Kidney (tissue), 14 donors: ENCODE measurements around the gene IFNA8. TPM values are rescaled to one million over a fixed set of nuclear protein-coding genes. Genes with fewer than 3 reads are reported as not detected.

Source experiments
- DNase-seq, 5 donors: peaks; one replicate each; pipeline ENCODE4 v3.0.0-alpha.2; 2013 to 2020
- FAIRE-seq: peaks from 2 replicates; lab custom pipeline; 2012; peaks lifted over from hg19 to GRCh38; lab: Jason Lieb, UNC
- H3K27ac ChIP-seq, 2 donors: one replicate each; pipeline ENCODE4 v1.7.0; 2013; ENCODE audit warnings: low read depth in 2 of 2, low read length in 2 of 2, inconsistent platforms in 1 of 2
- H3K27me3 ChIP-seq: one replicate; pipeline ENCODE4 v1.7.1; 2013; ENCODE audit warnings: low read length, inconsistent platforms; ENCODE audit not compliant: control insufficient read depth, insufficient read depth
- H3K36me3 ChIP-seq, 3 donors: one replicate each; pipeline versions ENCODE4 v1.7.0 to v1.7.1; 2013; ENCODE audit warnings: low read length in 3 of 3, control low read depth in 1 of 3, inconsistent platforms in 1 of 3; ENCODE audit not compliant: insufficient read depth in 3 of 3, control insufficient read depth in 2 of 3
- H3K4me1 ChIP-seq, 3 donors: one replicate each; pipeline versions ENCODE4 v1.7.0 to v1.7.1; 2013; ENCODE audit warnings: low read length in 3 of 3, inconsistent platforms in 1 of 3, low read depth in 1 of 3; ENCODE audit not compliant: control insufficient read depth in 2 of 3, insufficient read depth in 2 of 3
- H3K4me3 ChIP-seq, 3 donors: one replicate each; pipeline versions ENCODE4 v1.7.0 to v1.8.1; 2013; ENCODE audit warnings: low read length in 3 of 3, control low read depth in 1 of 3, inconsistent platforms in 1 of 3
- H3K9ac ChIP-seq, 3 donors: one replicate each; pipeline versions ENCODE4 v1.7.0 to v1.7.1; 2013; ENCODE audit warnings: low read length in 3 of 3, control low read depth in 1 of 3, inconsistent platforms in 1 of 3
- H3K9me3 ChIP-seq, 3 donors: one replicate each; pipeline versions ENCODE4 v1.7.0 to v1.7.1; 2013; ENCODE audit warnings: low read length in 3 of 3, control low read depth in 1 of 3, inconsistent platforms in 1 of 3; ENCODE audit not compliant: control insufficient read depth in 2 of 3, insufficient read depth in 1 of 3
- intact Hi-C: fragments of 100-400 bp; cut with DNase I; formaldehyde crosslinking; loops from one replicate; pipeline ENCODE4 v1.11.1; 2022
- polyA plus RNA-seq: library from polyadenylated mRNA; stranded (reverse); fragments of 350-450 nt; fragmentation: Illumina TruSeq; extraction: RNeasy Lipid Tissue Mini Kit (QIAGEN cat#74804); gene quantifications from one replicate; pipeline ENCODE4 v1.2.3, GENCODE V29; 2014; ENCODE audit warnings: low read depth, low replicate concordance; ENCODE audit not compliant: insufficient read depth
- total RNA-seq: library from RNA; stranded (reverse); fragmentation: NEBNext Ultra II Directional; extraction: Animal tissue kit (Norgen Biotek cat#: 25700); gene quantifications from one replicate; pipeline ENCODE4 v1.2.1, GENCODE V29; 2021
- TF ChIP-seq, protein P1 (sequence below): IDR thresholded peaks from 3 replicates; pipeline ENCODE4 v1.5.1; 2012; ENCODE audit warnings: mild to moderate bottlenecking, moderate library complexity, borderline replicate concordance; ENCODE audit not compliant: insufficient read depth; ENCODE audit errors: extremely low read depth
- donor health status: control.
- donor health status: control.
- donor health status: control.
- donor health status: control.
- donor health status: control.
- donor health status: DM: yes; HTN: yes; CAD: no.
- donor health status: Normal renal cell carcinoma (clear cell type).

IFNA8 gene
- total and polyA plus RNA-seq, 2 donors from 2014 or later: not detected

- H3K36me3 ChIP-seq: no peaks in the 10 kb centered on the region
- H3K27ac ChIP-seq: no peak overlapping the region
- FAIRE-seq: no peak
- intact Hi-C loops: no loop called here
- H3K9me3 ChIP-seq: no peaks in the 10 kb centered on the region
- TF ChIP-seq, protein P1, sequence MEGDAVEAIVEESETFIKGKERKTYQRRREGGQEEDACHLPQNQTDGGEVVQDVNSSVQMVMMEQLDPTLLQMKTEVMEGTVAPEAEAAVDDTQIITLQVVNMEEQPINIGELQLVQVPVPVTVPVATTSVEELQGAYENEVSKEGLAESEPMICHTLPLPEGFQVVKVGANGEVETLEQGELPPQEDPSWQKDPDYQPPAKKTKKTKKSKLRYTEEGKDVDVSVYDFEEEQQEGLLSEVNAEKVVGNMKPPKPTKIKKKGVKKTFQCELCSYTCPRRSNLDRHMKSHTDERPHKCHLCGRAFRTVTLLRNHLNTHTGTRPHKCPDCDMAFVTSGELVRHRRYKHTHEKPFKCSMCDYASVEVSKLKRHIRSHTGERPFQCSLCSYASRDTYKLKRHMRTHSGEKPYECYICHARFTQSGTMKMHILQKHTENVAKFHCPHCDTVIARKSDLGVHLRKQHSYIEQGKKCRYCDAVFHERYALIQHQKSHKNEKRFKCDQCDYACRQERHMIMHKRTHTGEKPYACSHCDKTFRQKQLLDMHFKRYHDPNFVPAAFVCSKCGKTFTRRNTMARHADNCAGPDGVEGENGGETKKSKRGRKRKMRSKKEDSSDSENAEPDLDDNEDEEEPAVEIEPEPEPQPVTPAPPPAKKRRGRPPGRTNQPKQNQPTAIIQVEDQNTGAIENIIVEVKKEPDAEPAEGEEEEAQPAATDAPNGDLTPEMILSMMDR: no peak
- no peak overlapping the region for H3K4me3 ChIP-seq
- H3K4me1 ChIP-seq: peaks cover 0 to 6% (median 0%) of the 10 kb centered on the region in 3 donors
- DNase-seq: no peak
- no peaks in the 10 kb centered on the region for H3K27me3 ChIP-seq
- no peak overlapping the region for H3K9ac ChIP-seq
Observed at GRCh38 chr9:21399956-21400355, 9.0 kb upstream of the IFNA8 start.

- TF ChIP-seq, protein P1: no peak
- H3K36me3 ChIP-seq: no peaks in the 10 kb centered on the region
- no peak overlapping the region for H3K27ac ChIP-seq
- H3K4me3 ChIP-seq: no peak overlapping the region
- no peaks in the 10 kb centered on the region for H3K9me3 ChIP-seq
- intact Hi-C loops: no loop called here
- H3K9ac ChIP-seq: no peak overlapping the region
- H3K4me1 ChIP-seq: peaks cover 0 to 4% (median 0%) of the 10 kb centered on the region in 3 donors
- no peaks in the 10 kb centered on the region for H3K27me3 ChIP-seq
- DNase-seq: peak; percentile 39 to 62 (median 44)
- no peak for FAIRE-seq
Observed at GRCh38 chr9:21402386-21403251, 6.3 kb upstream of the IFNA8 start.

- peaks cover 0 to 4% (median 0%) of the 10 kb centered on the region in 3 donors for H3K4me1 ChIP-seq
- H3K27ac ChIP-seq: no peak overlapping the region
- DNase-seq (no peak), FAIRE-seq (no peak)
- no peak overlapping the region for H3K9ac ChIP-seq
- intact Hi-C loops: no loop called here
- no peaks in the 10 kb centered on the region for H3K36me3 ChIP-seq
- no peaks in the 10 kb centered on the region for H3K9me3 ChIP-seq
- TF ChIP-seq, protein P1: no peak
- H3K27me3 ChIP-seq: no peaks in the 10 kb centered on the region
- H3K4me3 ChIP-seq: no peak overlapping the region
Observed at GRCh38 chr9:21404146-21404545, 4.8 kb upstream of the IFNA8 start.
